Measurements from ENCODE around the gene PRR30. TPM values are rescaled to one million over a fixed set of nuclear protein-coding genes. Genes with fewer than 3 reads are reported as not detected.
"Not testable (repeated sequence)": the region's sequence is repeated elsewhere in the genome, so short reads cannot be mapped to it uniquely, and the experiment has no call there.

PRR30 gene
- not detected for total RNA-seq

DNA sequence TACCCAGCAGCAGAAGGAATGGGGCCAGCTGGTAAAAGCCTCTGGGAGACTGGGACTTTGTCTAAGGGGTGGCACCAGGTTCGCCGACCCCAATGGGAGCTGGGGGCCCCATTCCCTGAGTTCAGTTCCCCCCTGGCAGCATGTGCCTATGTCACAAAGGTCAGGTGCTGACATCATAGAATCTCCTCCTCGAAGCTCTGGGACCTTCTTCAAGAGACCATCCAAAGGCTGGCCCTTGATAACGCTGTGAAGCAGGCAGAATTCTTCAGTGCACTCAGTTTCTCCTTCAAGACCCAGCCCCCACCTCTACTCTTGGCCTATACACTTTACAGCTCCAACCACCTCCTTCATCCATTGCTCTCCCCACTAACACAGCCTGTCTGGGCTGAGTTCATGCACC lies at the start of gene PRR30:
TSS of gene PRR30 (minus strand) at position 101 of the 400 bp plus-strand sequence. CDS start 1,081 bp downstream, outside the sequence.
- Mint-ChIP-seq H3K27ac (no peak within 1 kb of the TSS), H3K27me3 (peaks cover 24% of the 10 kb centered on the region), H3K9me3 (ENCODE audit: low read depth) (no peaks in the 10 kb centered on the region), H3K36me3 (peaks cover 2% of the 10 kb centered on the region), H3K4me1 (peaks cover 10% of the 10 kb centered on the region), H3K4me3 (no peak within 1 kb of the TSS)
- ATAC-seq = no peak
- CTCF ChIA-PET = interaction anchor here (1.1 to 2.0 kb wide), 3 partner anchors 31 to 164 kb away, joined by 3 to 5 read pairs (median 3); no protein-coding TSS in a partner anchor
- no peak for DNase-seq

DNA sequence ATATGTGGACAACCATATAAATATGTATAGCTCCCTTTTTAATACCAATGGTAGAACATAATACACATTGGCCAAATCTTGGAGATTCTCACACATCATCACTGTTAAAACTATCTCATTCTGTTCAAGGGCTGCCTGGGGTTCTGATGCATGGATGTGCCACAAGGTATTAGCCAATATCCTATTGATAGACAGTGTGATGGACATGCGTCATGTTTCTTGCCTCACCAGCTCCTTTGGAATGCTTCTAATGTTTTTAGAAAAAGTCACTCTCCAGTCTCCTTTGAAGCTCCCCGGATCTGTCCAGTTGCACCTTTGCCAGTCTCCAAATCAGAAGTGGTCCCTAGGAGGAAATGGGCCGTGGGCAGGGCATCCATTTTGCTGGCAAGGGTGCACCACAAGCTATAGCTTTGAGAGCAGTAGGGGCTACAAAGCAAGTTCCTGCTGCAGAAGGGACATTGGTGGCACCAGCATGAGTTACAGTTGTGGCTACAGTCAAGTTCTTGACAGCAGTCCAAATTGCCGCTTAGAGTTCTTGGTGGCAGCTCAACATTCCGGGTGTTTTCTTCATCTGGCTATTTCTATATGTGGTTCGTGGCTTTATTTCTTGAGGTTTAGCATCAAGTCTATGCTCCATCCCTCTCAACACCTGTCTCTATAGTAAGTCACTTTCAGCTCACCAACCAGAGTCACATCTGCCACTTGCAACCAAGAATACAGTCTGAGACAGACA lies 47.6 kb upstream of the PRR30 start:
- H3K36me3 Mint-ChIP-seq = no peaks in the 10 kb centered on the region
- no peaks in the 10 kb centered on the region for H3K9me3 Mint-ChIP-seq (ENCODE audit: low read depth)
- no peak overlapping the region for H3K4me3 Mint-ChIP-seq
- DNase-seq (no peak), ATAC-seq (no peak)
- H3K27me3 Mint-ChIP-seq = peaks cover 48% of the 10 kb centered on the region
- H3K27ac Mint-ChIP-seq = no peak overlapping the region
- CTCF ChIA-PET = interaction anchor here (0.6 to 1.9 kb wide), 5 partner anchors 10 to 225 kb away, joined by 3 to 6 read pairs (median 5); no protein-coding TSS in a partner anchor
- peaks cover 4% of the 10 kb centered on the region for H3K4me1 Mint-ChIP-seq

DNA sequence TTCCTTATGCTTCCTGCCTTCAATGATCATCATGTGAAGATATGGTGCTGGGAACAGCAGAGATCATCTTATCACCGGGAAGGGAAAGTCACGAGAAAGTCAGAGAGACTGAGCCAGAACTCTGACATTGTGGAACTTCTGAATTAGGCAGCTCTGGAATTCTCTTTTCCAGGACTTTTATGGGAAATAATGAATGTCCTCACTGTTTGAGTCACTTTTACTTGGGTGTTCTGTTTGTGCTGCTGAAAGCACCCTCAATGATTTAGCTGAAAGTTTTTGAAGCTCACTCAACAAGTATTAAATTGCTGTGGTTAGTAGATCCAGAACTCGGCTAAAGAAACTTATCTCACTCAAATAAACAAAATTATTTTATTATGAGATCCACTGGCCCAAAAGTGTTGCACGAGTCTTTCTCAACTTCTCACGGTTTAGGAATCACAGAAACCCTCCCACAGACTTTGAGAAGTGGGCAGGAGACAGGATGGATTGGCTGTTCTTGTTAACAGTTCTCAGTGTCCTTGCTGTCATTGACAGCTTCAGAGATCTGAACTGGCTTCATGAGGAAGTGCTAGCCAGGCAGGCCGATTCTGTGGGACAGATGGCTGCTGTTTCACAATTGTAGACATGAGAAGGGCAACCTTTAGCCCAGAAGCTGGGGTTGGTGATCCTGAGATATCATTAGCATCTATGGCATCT lies 46.3 kb upstream of the PRR30 start:
- Mint-ChIP-seq H3K36me3 (no peaks in the 10 kb centered on the region), H3K27me3 (peaks cover 54% of the 10 kb centered on the region), H3K4me3 (no peak overlapping the region), H3K9me3 (ENCODE audit: low read depth) (no peaks in the 10 kb centered on the region), H3K27ac (no peak overlapping the region), H3K4me1 (peaks cover 2% of the 10 kb centered on the region)
- no peak for ATAC-seq
- CTCF ChIA-PET = interaction anchor here (1.9 to 2.5 kb wide), 2 partner anchors 15 to 89 kb away, joined by 5 to 11 read pairs; no protein-coding TSS in a partner anchor
- no peak for DNase-seq

DNA sequence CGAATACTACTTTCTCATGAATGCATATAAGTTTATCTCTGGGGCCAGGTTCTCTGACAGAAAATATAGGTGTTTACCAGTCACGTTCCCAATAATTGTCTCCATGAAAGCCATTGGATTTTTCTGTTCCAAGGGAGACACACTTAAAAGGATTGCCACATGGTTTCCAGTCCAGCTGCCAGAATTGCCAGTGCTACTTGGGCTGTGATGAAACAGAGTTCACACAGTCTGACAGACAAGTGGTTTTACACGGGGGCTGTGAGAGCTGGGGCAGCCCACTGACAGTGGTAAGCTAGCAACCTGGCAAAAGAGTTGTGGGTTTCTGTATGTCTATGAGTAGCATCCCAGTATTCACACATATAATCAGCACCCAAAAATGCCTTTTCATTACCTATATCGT lies 44.9 kb upstream of the PRR30 start:
- CTCF ChIA-PET = interaction anchor here (2.5 kb wide), 1 partner anchor 14 kb away, joined by 11 read pairs; no protein-coding TSS in a partner anchor
- no peak for DNase-seq
- Mint-ChIP-seq H3K27ac (no peak overlapping the region), H3K9me3 (ENCODE audit: low read depth) (no peaks in the 10 kb centered on the region), H3K36me3 (no peaks in the 10 kb centered on the region), H3K4me1 (peaks cover 2% of the 10 kb centered on the region), H3K27me3 (peaks cover 64% of the 10 kb centered on the region), H3K4me3 (no peak overlapping the region)
- no peak for ATAC-seq

DNA sequence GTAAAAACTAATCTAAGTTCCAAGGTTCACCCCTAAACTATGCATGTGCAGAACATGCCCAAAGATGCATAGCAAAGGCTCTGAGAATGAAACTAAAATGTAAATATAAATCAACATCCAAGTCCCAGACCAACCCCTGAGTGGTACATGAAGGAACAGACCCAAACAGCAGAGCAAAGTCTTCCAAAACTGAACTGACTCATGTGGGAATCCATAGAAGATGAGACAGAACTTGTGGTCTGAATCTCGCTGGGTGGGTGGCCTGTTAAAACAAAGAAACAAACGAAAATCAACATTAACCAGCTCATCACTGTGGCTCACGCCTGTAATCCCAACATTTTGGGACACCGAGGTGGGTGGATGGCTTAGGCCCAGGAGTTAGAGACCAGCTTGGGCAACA lies 43.1 kb upstream of the PRR30 start:
- no peak overlapping the region for H3K4me3 Mint-ChIP-seq
- peaks cover 2% of the 10 kb centered on the region for H3K4me1 Mint-ChIP-seq
- H3K36me3 Mint-ChIP-seq = no peaks in the 10 kb centered on the region
- ATAC-seq = no peak
- DNase-seq = no peak
- H3K27ac Mint-ChIP-seq = no peak overlapping the region
- H3K9me3 Mint-ChIP-seq (ENCODE audit: low read depth) = no peaks in the 10 kb centered on the region
- peaks cover 71% of the 10 kb centered on the region for H3K27me3 Mint-ChIP-seq
- CTCF ChIA-PET = no interaction called here

DNA sequence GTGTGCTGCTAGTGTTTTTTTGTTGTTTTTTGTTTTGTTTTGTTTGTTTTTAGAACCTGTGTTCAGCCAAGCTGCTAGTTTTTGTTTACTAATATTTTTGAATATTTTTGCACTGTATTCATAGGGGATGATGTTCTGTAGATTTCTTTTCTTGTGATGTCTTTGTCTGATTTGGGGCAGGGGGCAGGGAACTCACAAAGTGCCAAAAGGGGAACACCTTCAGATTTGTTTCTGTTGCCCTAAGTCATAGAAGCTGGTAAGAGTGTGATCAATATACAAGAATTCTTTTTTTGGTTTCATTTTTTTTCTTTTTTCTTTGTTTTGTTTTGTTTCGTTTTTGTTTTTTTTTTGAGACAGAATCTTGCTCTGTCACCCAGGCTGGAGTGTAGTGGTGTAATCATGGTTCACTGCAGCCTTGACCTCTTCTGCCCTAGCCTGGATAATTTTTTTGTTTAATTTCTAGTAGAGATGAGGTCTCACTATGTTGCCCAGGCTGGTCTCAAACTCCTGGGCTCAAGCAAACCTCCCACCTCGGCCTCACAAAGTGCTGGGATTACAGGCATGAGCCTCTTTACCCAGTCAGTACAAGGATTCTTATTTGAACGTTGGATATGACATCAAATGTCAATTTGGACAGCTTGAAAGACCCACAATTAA lies 40.3 kb upstream of the PRR30 start:
- no peak overlapping the region for H3K4me3 Mint-ChIP-seq
- H3K4me1 Mint-ChIP-seq = peaks cover 2% of the 10 kb centered on the region

DNA sequence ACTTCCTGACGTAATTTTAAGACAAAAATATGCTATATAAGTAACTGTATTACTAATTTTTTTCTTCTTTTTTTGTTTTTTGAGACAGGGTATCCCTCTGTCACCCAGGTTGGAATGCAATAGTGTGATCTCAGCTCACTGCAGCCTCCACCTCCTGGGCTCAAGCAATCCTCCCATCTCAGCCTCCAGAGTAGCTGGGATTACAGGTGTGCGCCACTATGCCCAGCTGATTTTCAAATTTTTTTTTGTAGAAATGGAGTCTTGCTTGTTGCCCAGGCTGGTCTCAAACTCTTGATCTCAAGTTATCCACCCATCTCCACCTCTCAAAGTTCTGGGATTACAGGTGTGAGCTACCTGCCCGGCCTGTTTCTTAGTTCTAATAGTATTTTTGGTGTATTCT lies 39.3 kb upstream of the PRR30 start:
- no peaks in the 10 kb centered on the region for H3K9me3 Mint-ChIP-seq (ENCODE audit: low read depth)

More for the DNA sequence above, 40.3 kb upstream of the PRR30 start:
- Mint-ChIP-seq H3K36me3 (no peaks in the 10 kb centered on the region), H3K27me3 (peaks cover 61% of the 10 kb centered on the region), H3K27ac (no peak overlapping the region), H3K9me3 (ENCODE audit: low read depth) (no peaks in the 10 kb centered on the region)
- CTCF ChIA-PET = interaction anchor here (0.9 kb wide), 1 partner anchor 218 kb away, joined by 3 read pairs; no protein-coding TSS in a partner anchor
- ATAC-seq (no peak), DNase-seq (no peak)

DNA sequence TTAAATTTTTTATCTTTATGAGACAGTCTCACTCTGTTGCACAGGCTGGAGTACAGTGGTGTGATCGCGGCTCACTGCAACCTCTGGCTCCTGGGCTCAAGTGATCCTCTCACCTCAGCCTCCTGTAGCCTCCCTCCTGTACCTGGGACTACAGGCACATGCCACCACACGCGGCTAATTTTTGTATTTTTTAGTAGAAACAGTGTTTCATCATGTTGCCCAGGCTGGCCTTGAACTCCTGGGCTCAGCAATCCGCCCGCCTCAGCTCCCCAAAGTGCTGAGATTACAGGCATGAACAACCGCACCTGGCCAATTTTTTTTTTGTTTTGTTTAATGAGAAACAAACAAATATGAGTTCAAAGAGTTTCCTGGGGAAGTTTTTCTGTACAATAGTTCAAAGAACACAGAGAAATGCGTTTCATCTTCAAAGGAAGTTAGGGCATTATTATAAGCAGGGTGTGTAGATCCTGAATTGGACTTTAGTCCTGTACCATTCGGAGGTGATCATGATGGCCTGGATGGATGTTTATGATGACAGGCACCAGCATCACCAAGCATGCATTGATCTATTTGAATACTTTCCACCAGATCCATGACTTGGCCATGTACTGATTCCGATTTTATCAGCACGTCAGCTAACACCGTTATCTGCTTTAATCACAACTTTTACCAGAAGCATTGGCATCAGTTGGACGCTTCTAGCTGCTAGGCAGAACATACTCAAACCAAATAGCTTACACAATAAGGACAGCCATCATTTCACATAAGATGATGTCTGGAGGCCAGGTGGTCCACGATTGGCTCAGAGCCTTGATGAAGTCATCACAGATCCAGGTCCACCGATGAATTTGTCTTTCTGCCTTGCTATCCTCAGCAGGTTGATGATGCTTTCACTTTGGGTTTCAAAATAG lies 38.5 kb upstream of the PRR30 start:
- ATAC-seq = no peak
- CTCF ChIA-PET = interaction anchor here (0.6 to 1.2 kb wide), 5 partner anchors 8 to 235 kb away, joined by 3 read pairs; no protein-coding TSS in a partner anchor
- no peak overlapping the region for H3K27ac Mint-ChIP-seq
- peaks cover 48% of the 10 kb centered on the region for H3K27me3 Mint-ChIP-seq
- H3K9me3 Mint-ChIP-seq (ENCODE audit: low read depth) = no peaks in the 10 kb centered on the region
- no peaks in the 10 kb centered on the region for H3K4me1 Mint-ChIP-seq
- DNase-seq = no peak
- no peak overlapping the region for H3K4me3 Mint-ChIP-seq
- H3K36me3 Mint-ChIP-seq = no peaks in the 10 kb centered on the region

More for the DNA sequence above, 39.3 kb upstream of the PRR30 start:
- Mint-ChIP-seq H3K27me3 (peaks cover 53% of the 10 kb centered on the region), H3K36me3 (no peaks in the 10 kb centered on the region), H3K27ac (no peak overlapping the region), H3K4me1 (no peaks in the 10 kb centered on the region), H3K4me3 (no peak overlapping the region)
- CTCF ChIA-PET = interaction anchor here (1.0 to 1.2 kb wide), 4 partner anchors 9 to 101 kb away, joined by 3 read pairs; no protein-coding TSS in a partner anchor
- DNase-seq (no peak), ATAC-seq (no peak)

DNA sequence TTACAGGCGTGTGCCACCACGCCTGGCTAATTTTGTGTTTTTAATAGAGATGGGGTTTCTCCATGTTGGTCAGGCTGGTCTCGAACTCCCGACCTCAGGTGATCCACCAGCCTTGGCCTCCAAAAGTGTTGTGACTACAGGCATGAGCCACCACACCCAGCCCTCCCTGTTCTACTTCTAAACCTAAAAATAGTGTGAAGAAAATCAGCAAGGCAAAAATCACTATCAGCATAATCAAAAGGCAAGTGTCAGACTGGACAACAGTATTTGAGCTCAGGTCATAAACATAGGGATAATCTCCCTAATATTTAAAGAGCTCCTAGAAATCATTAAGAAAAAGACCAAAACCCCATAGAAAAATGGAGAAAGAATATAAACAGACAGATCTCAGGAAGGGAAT lies 36.6 kb upstream of the PRR30 start:
- CTCF ChIA-PET = interaction anchor here (1.1 to 1.6 kb wide), 2 partner anchors 9 to 76 kb away, joined by 3 to 4 read pairs; no protein-coding TSS in a partner anchor
- H3K9me3 Mint-ChIP-seq (ENCODE audit: low read depth); DNase-seq; H3K4me1 Mint-ChIP-seq; H3K4me3 Mint-ChIP-seq; ATAC-seq; H3K36me3 Mint-ChIP-seq; H3K27ac Mint-ChIP-seq: not testable (repeated sequence)
- H3K27me3 Mint-ChIP-seq = peaks cover 39% of the 10 kb centered on the region

DNA sequence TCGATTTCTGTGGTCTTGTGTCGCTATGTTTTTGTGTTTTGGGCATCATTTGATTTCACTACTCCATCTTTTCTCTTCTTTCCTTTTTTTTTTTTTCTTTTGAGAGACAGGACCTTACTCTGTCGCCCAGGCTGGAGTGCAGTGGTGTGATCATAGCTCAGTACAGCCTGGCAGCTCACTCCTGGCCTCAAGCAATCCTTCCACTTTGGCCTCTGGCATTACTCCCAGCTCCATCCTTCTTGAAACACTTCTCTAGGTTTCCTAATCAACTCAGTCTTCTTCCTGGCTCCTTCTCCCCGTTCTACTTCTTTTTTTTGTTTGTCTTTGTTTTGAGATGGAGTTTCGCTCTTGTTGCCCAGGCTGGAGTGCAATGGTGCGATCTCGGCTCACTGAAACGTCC lies 36.1 kb upstream of the PRR30 start:
- Mint-ChIP-seq H3K9me3 (ENCODE audit: low read depth) (no peaks in the 10 kb centered on the region), H3K4me1 (peaks cover 2% of the 10 kb centered on the region), H3K36me3 (no peaks in the 10 kb centered on the region), H3K27me3 (peaks cover 39% of the 10 kb centered on the region), H3K27ac (no peak overlapping the region), H3K4me3 (no peak overlapping the region)
- no peak for DNase-seq
- CTCF ChIA-PET = interaction anchor here (1.2 to 1.6 kb wide), 2 partner anchors 11 to 76 kb away, joined by 3 to 4 read pairs; no protein-coding TSS in a partner anchor
- ATAC-seq = no peak

DNA sequence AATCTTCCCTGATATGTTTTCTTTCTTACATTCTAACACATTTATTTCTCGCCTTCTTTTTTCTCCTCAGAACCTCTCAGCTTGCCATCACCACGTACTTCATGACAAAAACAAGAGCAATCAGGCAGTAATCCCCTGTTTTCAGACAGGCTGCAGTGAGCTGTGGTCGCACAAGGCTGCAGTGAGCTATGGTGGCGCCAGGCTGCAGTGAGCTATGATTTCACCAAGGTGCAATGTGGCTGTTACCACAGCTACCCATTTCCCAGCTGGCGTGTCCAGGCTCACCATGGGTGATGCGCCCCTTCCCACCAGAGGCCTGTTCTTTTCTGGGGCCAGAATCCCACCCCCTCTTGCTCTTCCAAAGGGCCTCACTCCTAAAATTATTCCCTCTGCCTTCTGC lies 35.4 kb upstream of the PRR30 start:
- CTCF ChIA-PET = interaction anchor here (1.2 to 1.6 kb wide), 2 partner anchors 11 to 75 kb away, joined by 3 to 4 read pairs; no protein-coding TSS in a partner anchor
- no peaks in the 10 kb centered on the region for H3K36me3 Mint-ChIP-seq
- no peak overlapping the region for H3K27ac Mint-ChIP-seq
- H3K4me3 Mint-ChIP-seq = no peak overlapping the region
- ATAC-seq (no peak), DNase-seq (no peak)
- H3K27me3 Mint-ChIP-seq = peaks cover 34% of the 10 kb centered on the region
- H3K9me3 Mint-ChIP-seq (ENCODE audit: low read depth) = no peaks in the 10 kb centered on the region
- H3K4me1 Mint-ChIP-seq = peaks cover 2% of the 10 kb centered on the region

DNA sequence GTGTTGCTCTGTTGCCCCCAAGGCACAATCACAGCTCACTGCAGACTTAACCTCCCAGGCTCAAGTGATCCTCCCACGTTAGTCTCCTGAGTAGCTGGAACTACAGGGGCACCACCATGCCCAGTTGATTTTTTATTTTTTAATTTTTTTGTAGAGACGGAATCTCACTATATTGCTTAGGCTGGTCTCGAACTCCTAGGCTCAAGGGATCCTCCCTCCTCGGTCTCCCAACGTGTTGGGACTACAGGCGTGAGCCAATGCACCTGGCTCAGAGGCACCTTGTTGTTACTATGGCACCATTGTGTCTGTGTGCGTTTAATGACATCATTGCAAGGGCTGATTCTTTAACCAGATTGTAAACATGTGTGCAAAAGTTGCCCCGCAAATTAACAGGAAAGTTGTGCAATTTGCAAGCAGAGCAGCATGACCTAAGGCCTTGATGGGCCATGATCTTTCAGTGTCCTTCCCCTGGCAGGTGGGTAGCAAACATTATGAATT lies 32.2 kb upstream of the PRR30 start:
- no peak overlapping the region for H3K4me3 Mint-ChIP-seq
- DNase-seq (no peak), ATAC-seq (no peak)
- CTCF ChIA-PET = interaction anchor here (1.8 to 2.6 kb wide), 5 partner anchors 13 to 131 kb away, joined by 5 to 24 read pairs (median 11); no protein-coding TSS in a partner anchor
- H3K9me3 Mint-ChIP-seq (ENCODE audit: low read depth) = no peaks in the 10 kb centered on the region
- H3K36me3 Mint-ChIP-seq = no peaks in the 10 kb centered on the region
- H3K4me1 Mint-ChIP-seq = peaks cover 2% of the 10 kb centered on the region
- H3K27me3 Mint-ChIP-seq = peaks cover 18% of the 10 kb centered on the region
- H3K27ac Mint-ChIP-seq = no peak overlapping the region

Measured in activated CD8-positive, alpha-beta memory T cell treated with anti-CD3 and anti-CD28 coated beads, Interleukin-2, amount 10 ng/mL, durations not matched to agents 7 days and 5 days (primary cell).